HG02763 (cell line): ENCODE measurements around the gene CREBBP.
A peak's percentile ranks its signal among the peaks of the same experiment; 100 is the strongest.

Experiments
- ATAC-seq: cut with Tn5 transposase; IDR thresholded peaks from one replicate; pipeline ENCODE4 v1.9.1; 2021; ENCODE audit warnings: mild to moderate bottlenecking, moderate library complexity; ENCODE audit not compliant: unreplicated experiment

Gene CREBBP

GRCh38 chr16:3879887-3880564 is 487 bp downstream of the CREBBP start:
- ATAC-seq, result peak; percentile 50

- ATAC-seq, result no peak
These were observed 1.1 kb downstream of the CREBBP start for GRCh38 chr16:3879258-3879886.

GRCh38 chr16:3878610-3879009 is 1.9 kb downstream of the CREBBP start:
- ATAC-seq, result no peak

GRCh38 chr16:3876695-3877094 is 3.8 kb downstream of the CREBBP start:
- ATAC-seq, result no peak

GRCh38 chr16:3876160-3876559 is 4.4 kb downstream of the CREBBP start:
- no peak for ATAC-seq

GRCh38 chr16:3874794-3875692 is 5.5 kb downstream of the CREBBP start:
- no peak for ATAC-seq

DNA sequence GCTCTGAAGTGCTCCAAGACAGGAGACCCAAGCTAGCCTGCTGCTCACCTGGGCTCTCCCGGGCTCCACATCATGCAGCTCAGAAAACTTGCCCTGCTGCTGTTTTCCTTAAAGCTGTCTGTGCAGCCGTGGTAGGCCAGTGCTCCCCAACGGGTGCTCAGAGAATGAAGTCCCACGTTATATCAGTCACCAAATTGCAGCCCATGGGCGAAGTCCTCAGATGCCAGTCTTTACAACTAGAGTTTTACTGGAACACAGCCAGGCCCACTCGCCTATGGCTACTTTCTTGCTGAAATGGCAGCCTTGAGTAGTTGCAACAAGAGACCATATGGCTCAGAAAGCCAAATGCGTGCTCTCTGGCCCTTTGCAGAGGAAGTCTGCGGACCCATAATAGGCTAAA is 6.3 kb downstream of the CREBBP start:
- ATAC-seq, result no peak

DNA sequence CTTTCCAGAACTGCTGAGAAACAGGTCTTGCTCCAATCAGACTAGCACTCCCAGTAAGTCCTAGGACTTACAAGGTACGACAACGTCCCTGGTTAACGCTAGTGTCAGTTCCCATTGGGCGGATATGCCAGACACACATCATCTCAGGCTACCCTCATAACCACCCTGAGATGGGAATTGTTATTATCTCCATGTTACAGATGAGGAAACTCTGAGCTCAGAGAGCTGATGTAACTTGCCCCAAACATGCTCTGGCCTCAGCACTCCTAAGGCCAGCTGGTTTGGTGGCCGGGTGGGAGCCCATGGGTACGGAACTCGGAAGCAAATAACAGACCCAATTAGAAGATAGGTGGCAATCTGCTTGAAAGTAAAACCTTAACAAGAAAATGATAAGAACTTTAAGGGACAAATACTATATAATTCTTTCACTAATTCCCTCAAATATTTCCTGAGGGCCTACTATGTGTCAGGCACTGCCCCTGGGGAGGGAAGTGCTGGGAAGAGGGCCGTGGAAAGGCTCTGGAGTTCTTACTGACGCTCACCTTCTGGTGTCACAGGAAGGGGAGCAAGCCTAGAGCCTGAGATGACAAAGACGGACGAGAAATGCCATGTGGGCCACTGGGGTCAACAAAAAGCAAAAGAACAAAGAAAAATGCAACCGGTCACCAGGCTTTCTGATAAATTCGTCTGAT is 6.9 kb downstream of the CREBBP start:
- ATAC-seq, result no peak

DNA sequence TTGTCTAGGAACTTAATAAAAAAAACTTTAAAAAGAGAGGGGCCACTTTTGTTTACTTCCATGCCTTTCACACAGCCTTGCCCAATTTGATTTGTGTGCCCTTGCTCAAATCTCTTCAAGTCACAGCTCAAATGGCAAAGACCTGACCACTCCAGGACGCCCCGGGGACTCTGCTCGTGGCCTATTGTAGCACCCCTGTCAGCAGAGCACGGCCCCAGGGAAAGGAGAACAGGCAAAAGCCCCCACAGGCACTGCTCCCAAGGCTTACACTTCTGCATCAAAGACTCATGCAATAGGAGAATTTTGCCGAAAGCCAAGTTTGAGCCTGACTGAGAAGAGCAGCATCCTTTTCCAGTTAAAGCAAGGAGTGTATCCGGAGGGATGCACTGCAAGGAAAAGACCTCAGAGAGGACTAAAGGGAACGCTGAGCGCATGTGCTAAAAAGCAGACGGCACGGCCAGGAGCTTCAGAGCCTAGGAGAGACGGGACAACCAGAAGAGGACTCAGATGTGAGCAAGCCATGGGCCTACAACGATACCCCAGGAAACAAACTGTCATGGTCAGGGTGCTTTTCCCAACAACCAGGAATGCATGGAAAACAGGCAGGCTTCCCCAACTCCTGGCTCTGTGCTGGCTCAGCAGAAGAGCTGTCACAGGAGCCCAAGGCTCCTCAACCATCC is 8.2 kb downstream of the CREBBP start:
- ATAC-seq, result no peak

- ATAC-seq, result no peak
These were observed 11.5 kb downstream of the CREBBP start for GRCh38 chr16:3868967-3869366.

- no peak for ATAC-seq
These were observed 12.0 kb downstream of the CREBBP start for GRCh38 chr16:3868556-3868955.

- ATAC-seq, result no peak
These were observed 13.6 kb downstream of the CREBBP start for GRCh38 chr16:3866703-3867431.

GRCh38 chr16:3865241-3865640 is 15.3 kb downstream of the CREBBP start:
- ATAC-seq, result no peak

GRCh38 chr16:3864562-3864961 is 16.0 kb downstream of the CREBBP start:
- no peak for ATAC-seq

- no peak for ATAC-seq
These were observed 16.9 kb downstream of the CREBBP start for GRCh38 chr16:3863587-3863986.

GRCh38 chr16:3861808-3862451 is 18.6 kb downstream of the CREBBP start:
- ATAC-seq, result no peak

GRCh38 chr16:3859889-3860288 is 20.6 kb downstream of the CREBBP start:
- no peak for ATAC-seq

GRCh38 chr16:3858801-3859200 is 21.7 kb downstream of the CREBBP start:
- ATAC-seq, result no peak
